Measurements from ENCODE around the gene ZIC1.

- TF ChIP-seq CTCF (tag by site-specific recombination; IDR thresholded peaks at IDR 0.05) (no peak), ZNF449 (tag by site-specific recombination; IDR thresholded peaks at IDR 0.05) (no peak)
Measured at GRCh38 chr3:147395899-147396711, 13.1 kb upstream of the ZIC1 start.

Data from HEK293 (cell line).